A673 (cell line): ENCODE data around the gene OTOG. TPM values are rescaled to one million over a fixed set of nuclear protein-coding genes. Genes with fewer than 3 reads are reported as not detected.

Source experiments
- BruUV-seq: library from RNA; stranded (reverse); fragments of 400-500 nt; replicated peaks from 2 replicates; lab custom pipeline; 2021; lab: Mats Ljungman, UMichigan
- CTCF ChIA-PET: fragments of 300-600 bp; sonication (Branson Sonifier 250); formaldehyde crosslinking; loops from one replicate; lab custom pipeline; 2022; ENCODE audit warnings: antibody characterized with exemption; lab: Charles Lee
- POLR2A ChIA-PET: fragments of 300-600 bp; sonication (Branson Sonifier 250); formaldehyde crosslinking; loops from one replicate; lab custom pipeline; 2022; ENCODE audit warnings: antibody characterized with exemption; ENCODE audit not compliant: low non-redundant PET; lab: Charles Lee
- DNase-seq: peaks from one replicate; pipeline ENCODE4 v3.0.0-alpha.2; 2015; ENCODE audit warnings: low spot score
- H3K27ac ChIP-seq: fragments of 200-600 bp; sonication (generic); 2 replicates; pipeline ENCODE4 v1.5.1; 2016; ENCODE audit warnings: mixed run types, low read depth, mild to moderate bottlenecking, mixed read lengths, antibody characterized with exemption, low read length; ENCODE audit not compliant: poor library complexity, severe bottlenecking
- H3K27me3 ChIP-seq: fragments of 200-600 bp; sonication (generic); replicated peaks from 2 replicates; pipeline ENCODE4 v1.6.1; 2017; ENCODE audit warnings: mixed run types, low read depth, mild to moderate bottlenecking, mixed read lengths, antibody characterized with exemption, low read length; ENCODE audit not compliant: insufficient read depth, poor library complexity
- H3K36me3 ChIP-seq: fragments of 200-600 bp; sonication (generic); 2 replicates; pipeline ENCODE4 v1.6.1; 2016; ENCODE audit warnings: mixed run types, mild to moderate bottlenecking, mixed read lengths, antibody characterized with exemption, low read length; ENCODE audit not compliant: insufficient read depth, poor library complexity, severe bottlenecking
- H3K4me1 ChIP-seq: fragments of 200-600 bp; sonication (generic); 2 replicates; pipeline ENCODE4 v1.6.1; 2017; ENCODE audit warnings: mixed run types, mild to moderate bottlenecking, mixed read lengths, antibody characterized with exemption, low read length; ENCODE audit not compliant: insufficient read depth, poor library complexity, severe bottlenecking
- H3K4me3 ChIP-seq: fragments of 200-600 bp; sonication (generic); 2 replicates; pipeline ENCODE4 v1.5.1; 2016; ENCODE audit warnings: low read depth, mixed run types, mild to moderate bottlenecking, mixed read lengths, low read length; ENCODE audit not compliant: poor library complexity, severe bottlenecking
- H3K9me3 ChIP-seq: fragments of 200-600 bp; sonication (generic); 2 replicates; pipeline ENCODE4 v1.6.1; 2016; ENCODE audit warnings: mixed run types, low read depth, mild to moderate bottlenecking, mixed read lengths, antibody characterized with exemption, low read length; ENCODE audit not compliant: poor library complexity, severe bottlenecking
- EZH2 ChIP-seq: fragments of 200-600 bp; sonication (generic); IDR thresholded peaks from 2 replicates; pipeline ENCODE4 v1.6.1; 2017; ENCODE audit warnings: borderline replicate concordance, low read depth, mild to moderate bottlenecking, mixed read lengths, antibody characterized with exemption, low read length; ENCODE audit not compliant: poor library complexity, severe bottlenecking
- intact Hi-C: fragments of 100-400 bp; cut with micrococcal nuclease; formaldehyde crosslinking; loops from one replicate; pipeline ENCODE4 v1.10.0; 2022; ENCODE audit not compliant: unreplicated experiment
- total RNA-seq: library from RNA; stranded (reverse); gene quantifications from 2 replicates; pipeline ENCODE4 v1.2.3, GENCODE V29; 2021
- TF ChIP-seq, protein P1 (sequence below): fragments of 300-800, 200-600 bp; sonication (generic); conservative IDR thresholded peaks from 2 replicates; pipeline ENCODE4 v1.5.1; 2017; ENCODE audit warnings: low read depth, mild to moderate bottlenecking, antibody characterized with exemption, low read length, moderate library complexity, mixed read lengths

The OTOG gene
- total RNA-seq, 1 experiment from 2014 or later, result not detected

GRCh38 chr11:17672469-17672868 lies 125.4 kb downstream of the OTOG start:
- H3K27me3 ChIP-seq, result peaks cover 54% of the 10 kb centered on the region
- H3K9me3 ChIP-seq, result peaks cover 12% of the 10 kb centered on the region
- H3K27ac ChIP-seq, result no peak overlapping the region
- H3K36me3 ChIP-seq, result no peaks in the 10 kb centered on the region
- DNase-seq, result no peak
- ChIA-PET POLR2A (no interaction called here), CTCF (no interaction called here)
- intact Hi-C loops, result no loop called here
- TF ChIP-seq, protein P1, sequence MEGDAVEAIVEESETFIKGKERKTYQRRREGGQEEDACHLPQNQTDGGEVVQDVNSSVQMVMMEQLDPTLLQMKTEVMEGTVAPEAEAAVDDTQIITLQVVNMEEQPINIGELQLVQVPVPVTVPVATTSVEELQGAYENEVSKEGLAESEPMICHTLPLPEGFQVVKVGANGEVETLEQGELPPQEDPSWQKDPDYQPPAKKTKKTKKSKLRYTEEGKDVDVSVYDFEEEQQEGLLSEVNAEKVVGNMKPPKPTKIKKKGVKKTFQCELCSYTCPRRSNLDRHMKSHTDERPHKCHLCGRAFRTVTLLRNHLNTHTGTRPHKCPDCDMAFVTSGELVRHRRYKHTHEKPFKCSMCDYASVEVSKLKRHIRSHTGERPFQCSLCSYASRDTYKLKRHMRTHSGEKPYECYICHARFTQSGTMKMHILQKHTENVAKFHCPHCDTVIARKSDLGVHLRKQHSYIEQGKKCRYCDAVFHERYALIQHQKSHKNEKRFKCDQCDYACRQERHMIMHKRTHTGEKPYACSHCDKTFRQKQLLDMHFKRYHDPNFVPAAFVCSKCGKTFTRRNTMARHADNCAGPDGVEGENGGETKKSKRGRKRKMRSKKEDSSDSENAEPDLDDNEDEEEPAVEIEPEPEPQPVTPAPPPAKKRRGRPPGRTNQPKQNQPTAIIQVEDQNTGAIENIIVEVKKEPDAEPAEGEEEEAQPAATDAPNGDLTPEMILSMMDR, result no peak
- TF ChIP-seq EZH2, result no peak
- no TSS peak for BruUV-seq
- no peaks in the 10 kb centered on the region for H3K4me1 ChIP-seq
- no peak overlapping the region for H3K4me3 ChIP-seq

- intact Hi-C loops, result no loop called here
- Histone ChIP-seq H3K27me3 (peaks cover 48% of the 10 kb centered on the region), H3K9me3 (peaks cover 13% of the 10 kb centered on the region), H3K36me3 (no peaks in the 10 kb centered on the region), H3K4me1 (no peaks in the 10 kb centered on the region), H3K4me3 (no peak overlapping the region), H3K27ac (no peak overlapping the region)
- TF ChIP-seq, protein P1, result no peak
- TF ChIP-seq EZH2, result no peak
- ChIA-PET CTCF (no interaction called here), POLR2A (no interaction called here)
- no TSS peak for BruUV-seq
- no peak for DNase-seq
These were observed 126.9 kb downstream of the OTOG start for GRCh38 chr11:17673951-17674350.

GRCh38 chr11:17682848-17683247 lies 135.8 kb downstream of the OTOG start:
- no peak for DNase-seq
- Histone ChIP-seq H3K36me3 (no peaks in the 10 kb centered on the region), H3K27ac (no peak overlapping the region), H3K4me3 (no peak overlapping the region), H3K27me3 (peaks cover 73% of the 10 kb centered on the region), H3K4me1 (no peaks in the 10 kb centered on the region), H3K9me3 (no peaks in the 10 kb centered on the region)
- no TSS peak for BruUV-seq
- intact Hi-C loops, result no loop called here
- TF ChIP-seq EZH2, result no peak
- TF ChIP-seq, protein P1, result no peak
- POLR2A ChIA-PET, result no interaction called here
- CTCF ChIA-PET, result no interaction called here
